NCI-H1436 treated with DMSO at 0.1 percent for 48 hours (cell line): ENCODE results near the gene COL20A1.

Experiments used
- DNase-seq: peaks from one replicate; lab custom pipeline; 2025; lab: John Stamatoyannopoulos, UW

Gene COL20A1

GRCh38 chr20:63261060-63261794 lies 31.8 kb upstream of the COL20A1 start:
- no peak for DNase-seq

- no peak for DNase-seq
Measured at GRCh38 chr20:63261795-63262528, 31.0 kb upstream of the COL20A1 start.

GRCh38 chr20:63262836-63263235 lies 30.1 kb upstream of the COL20A1 start:
- no peak for DNase-seq

GRCh38 chr20:63264000-63264399 lies 29.0 kb upstream of the COL20A1 start:
- DNase-seq, result no peak

GRCh38 chr20:63264519-63264918 lies 28.5 kb upstream of the COL20A1 start:
- no peak for DNase-seq

GRCh38 chr20:63265891-63266515 lies 27.0 kb upstream of the COL20A1 start:
- DNase-seq, result no peak

- no peak for DNase-seq
Measured at GRCh38 chr20:63267691-63268090, 25.3 kb upstream of the COL20A1 start.

GRCh38 chr20:63268256-63268655 lies 24.7 kb upstream of the COL20A1 start:
- DNase-seq, result no peak

GRCh38 chr20:63268671-63269439 lies 24.1 kb upstream of the COL20A1 start:
- no peak for DNase-seq

- DNase-seq, result no peak
Measured at GRCh38 chr20:63269724-63270123, 23.3 kb upstream of the COL20A1 start.

GRCh38 chr20:63270606-63271325 lies 22.2 kb upstream of the COL20A1 start:
- DNase-seq, result no peak

GRCh38 chr20:63272105-63273058 lies 20.6 kb upstream of the COL20A1 start, which contains the start of gene ARFGAP1:
TSS of gene ARFGAP1 (plus strand) at chr20:63272813. CDS start at chr20:63275581, 2,768 bp downstream.
- peak; percentile 9 for DNase-seq

GRCh38 chr20:63273059-63273579 lies 19.9 kb upstream of the COL20A1 start:
- DNase-seq, result no peak

GRCh38 chr20:63273635-63274380 lies 19.2 kb upstream of the COL20A1 start:
- no peak for DNase-seq

GRCh38 chr20:63274381-63275228 lies 18.4 kb upstream of the COL20A1 start:
- DNase-seq, result no peak

GRCh38 chr20:63275825-63276224 lies 17.2 kb upstream of the COL20A1 start:
- no peak for DNase-seq

GRCh38 chr20:63276956-63277355 lies 16.0 kb upstream of the COL20A1 start:
- DNase-seq, result no peak
